Measurements from ENCODE around the gene NRCAM. TPM values are rescaled to one million over a fixed set of nuclear protein-coding genes. Genes with fewer than 3 reads are reported as not detected.

NRCAM gene
- total RNA-seq, 1 experiment from 2014 or later: 40.3 TPM

GRCh38 chr7:108142180-108142579, 314.1 kb downstream of the NRCAM start:
- Histone ChIP-seq H3K36me3 (ENCODE audit: low read depth) (no peaks in the 10 kb centered on the region), H2AFZ (no peak overlapping the region), H3K4me3 (no peak overlapping the region), H3F3A (ENCODE audit: insufficient read depth, low read depth) (no peaks in the 10 kb centered on the region), H3K4me2 (no peak overlapping the region), H3K27me3 (ENCODE audit: insufficient read depth, low read depth) (no peaks in the 10 kb centered on the region), H3K79me2 (ENCODE audit: low read depth) (no peaks in the 10 kb centered on the region), H3K9me3 (ENCODE audit: insufficient read depth, low read depth) (no peaks in the 10 kb centered on the region), H3K27ac (no peak overlapping the region), H3K9me2 (ENCODE audit: insufficient read depth) (no peaks in the 10 kb centered on the region), H4K20me1 (ENCODE audit: insufficient read depth) (no peaks in the 10 kb centered on the region), H3K4me1 (replicated peaks; ENCODE audit: insufficient read depth) (no peaks in the 10 kb centered on the region)
- ChIA-PET CTCF (interaction anchor here (0.6 kb wide), 1 partner anchor 19 kb away, joined by 3 read pairs; no protein-coding TSS in a partner anchor), POLR2A (ENCODE audit: unreplicated experiment) (no interaction called here)
- TF ChIP-seq EZH2 (IDR thresholded peaks at IDR 0.05; ENCODE audit: low read depth) (no peak), CTCF (conservative IDR thresholded peaks at IDR 0.05) (no peak)
- BruUV-seq (replicated peaks): no TSS peak
- DNase-seq: no peak
- intact Hi-C loops (cut with micrococcal nuclease; ENCODE audit: unreplicated experiment): loop anchor here (10.0 kb wide), 2 partner anchors 937 to 1197 kb away; no protein-coding TSS in a partner anchor

GRCh38 chr7:108140671-108141070, 315.6 kb downstream of the NRCAM start:
- Histone ChIP-seq H3K27ac (no peak overlapping the region), H3K9me2 (ENCODE audit: insufficient read depth) (no peaks in the 10 kb centered on the region), H3K9me3 (ENCODE audit: insufficient read depth, low read depth) (no peaks in the 10 kb centered on the region), H3K36me3 (ENCODE audit: low read depth) (no peaks in the 10 kb centered on the region), H3F3A (ENCODE audit: insufficient read depth, low read depth) (no peaks in the 10 kb centered on the region), H3K79me2 (ENCODE audit: low read depth) (no peaks in the 10 kb centered on the region), H3K4me2 (no peak overlapping the region), H2AFZ (no peak overlapping the region), H3K4me3 (no peak overlapping the region), H3K27me3 (ENCODE audit: insufficient read depth, low read depth) (no peaks in the 10 kb centered on the region), H4K20me1 (ENCODE audit: insufficient read depth) (no peaks in the 10 kb centered on the region), H3K4me1 (replicated peaks; ENCODE audit: insufficient read depth) (no peaks in the 10 kb centered on the region)
- POLR2A ChIA-PET (ENCODE audit: unreplicated experiment): interaction anchor here (0.6 kb wide), 1 partner anchor 143 kb away, joined by 3 read pairs; no protein-coding TSS in a partner anchor
- no TSS peak for BruUV-seq (replicated peaks)
- intact Hi-C loops (cut with micrococcal nuclease; ENCODE audit: unreplicated experiment): loop anchor here (10.0 kb wide), 2 partner anchors 936 to 1196 kb away; no protein-coding TSS in a partner anchor
- TF ChIP-seq EZH2 (IDR thresholded peaks at IDR 0.05; ENCODE audit: low read depth) (no peak), CTCF (conservative IDR thresholded peaks at IDR 0.05) (no peak)
- CTCF ChIA-PET: no interaction called here
- DNase-seq: no peak

GRCh38 chr7:108138911-108139310, 317.3 kb downstream of the NRCAM start:
- TF ChIP-seq EZH2 (IDR thresholded peaks at IDR 0.05; ENCODE audit: low read depth) (no peak), CTCF (conservative IDR thresholded peaks at IDR 0.05) (no peak)
- no peak for DNase-seq
- no peak overlapping the region for H3K27ac ChIP-seq
- H3K9me2 ChIP-seq (ENCODE audit: insufficient read depth): no peaks in the 10 kb centered on the region; the same call in 1 of the 2 replicates
- H4K20me1 ChIP-seq (ENCODE audit: insufficient read depth): no peaks in the 10 kb centered on the region
- H3K9me3 ChIP-seq (ENCODE audit: insufficient read depth, low read depth): no peaks in the 10 kb centered on the region
- H3F3A ChIP-seq (ENCODE audit: insufficient read depth, low read depth): no peaks in the 10 kb centered on the region
- ChIA-PET POLR2A (ENCODE audit: unreplicated experiment) (interaction anchor here (0.5 kb wide), 1 partner anchor 332 kb away, joined by 3 read pairs; no protein-coding TSS in a partner anchor), CTCF (no interaction called here)
- no peak overlapping the region for H3K4me2 ChIP-seq
- H3K79me2 ChIP-seq (ENCODE audit: low read depth): no peaks in the 10 kb centered on the region
- no peak overlapping the region for H2AFZ ChIP-seq
- H3K27me3 ChIP-seq (ENCODE audit: insufficient read depth, low read depth): no peaks in the 10 kb centered on the region
- H3K4me1 ChIP-seq (replicated peaks; ENCODE audit: insufficient read depth): no peaks in the 10 kb centered on the region
- intact Hi-C loops (cut with micrococcal nuclease; ENCODE audit: unreplicated experiment): no loop called here
- no TSS peak for BruUV-seq (replicated peaks)
- no peak overlapping the region for H3K4me3 ChIP-seq
- no peaks in the 10 kb centered on the region for H3K36me3 ChIP-seq (ENCODE audit: low read depth)

Data from PC-9 (cell line).